GM12878 (cell line): ENCODE results near the gene RAB3GAP1.

Source experiments
- EP300 ChIP-seq, 2 experiments: fragments of 150-350 bp in 1 of 2; IDR thresholded peaks; 2 replicates each; pipeline ENCODE4 v1.6.1; 2011 to 2012; ENCODE audit warnings: low read depth in 2 of 2, low read length in 2 of 2, borderline replicate concordance in 1 of 2, improper control_type of control experiment in 1 of 2, inconsistent platforms in 1 of 2; ENCODE audit not compliant: control insufficient read depth in 1 of 2
- EZH2 ChIP-seq: IDR thresholded peaks from 2 replicates; pipeline ENCODE4 v1.6.1; 2012; ENCODE audit warnings: low read depth, mild to moderate bottlenecking, control low read depth, inconsistent platforms, low read length, borderline replicate concordance; ENCODE audit not compliant: control insufficient read depth
- MAX ChIP-seq: IDR thresholded peaks from 2 replicates; pipeline ENCODE4 v1.6.1; 2012; ENCODE audit warnings: low read depth, low read length, improper control_type of control experiment
- MXI1 ChIP-seq: fragments of 150-350 bp; IDR thresholded peaks from 2 replicates; pipeline ENCODE4 v1.6.1; 2011; ENCODE audit warnings: low read depth, mild to moderate bottlenecking, inconsistent platforms, low read length, improper control_type of control experiment
- NRF1 ChIP-seq: conservative IDR thresholded peaks from 2 replicates; pipeline ENCODE4 v1.6.1; 2011; ENCODE audit warnings: mild to moderate bottlenecking, low read depth, low read length, improper control_type of control experiment
- PBX3 ChIP-seq: IDR thresholded peaks from 2 replicates; pipeline ENCODE4 v1.6.1; 2011; ENCODE audit warnings: mild to moderate bottlenecking, low read depth, low read length, moderate library complexity; ENCODE audit not compliant: insufficient replicate concordance
- POLR2A ChIP-seq: IDR thresholded peaks from 2 replicates; pipeline ENCODE4 v1.6.1; 2011; ENCODE audit warnings: low read depth, mild to moderate bottlenecking, low read length
- POLR2AphosphoS5 ChIP-seq: IDR thresholded peaks from 2 replicates; pipeline ENCODE4 v1.6.1; 2011; ENCODE audit warnings: mild to moderate bottlenecking, low read length, inconsistent platforms
- RAD21 ChIP-seq: IDR thresholded peaks from 2 replicates; pipeline ENCODE4 v1.6.1; 2011; ENCODE audit warnings: mild to moderate bottlenecking, low read depth, low read length, moderate library complexity; ENCODE audit not compliant: insufficient read depth
- SMC3 ChIP-seq: IDR thresholded peaks from 2 replicates; pipeline ENCODE4 v1.6.1; 2011; ENCODE audit warnings: low read length, improper control_type of control experiment, borderline replicate concordance
- YY1 ChIP-seq: IDR thresholded peaks from 2 replicates; pipeline ENCODE4 v1.6.1; 2011; ENCODE audit warnings: low read depth, mild to moderate bottlenecking, low read length
- ZNF207 ChIP-seq: fragments of 450-650 bp; IDR thresholded peaks from 2 replicates; pipeline ENCODE4 v1.6.1; 2014; ENCODE audit warnings: antibody characterized with exemption, mild to moderate bottlenecking, borderline replicate concordance
- ZNF274 ChIP-seq: IDR thresholded peaks from one replicate; pipeline ENCODE4 v1.8.0; 2011; ENCODE audit not compliant: insufficient read length, insufficient read depth
- TF ChIP-seq, protein P1 (sequence below), 3 experiments: IDR thresholded peaks in 2 of 3; conservative IDR thresholded peaks in 1 of 3; 2 replicates each; pipeline ENCODE4 v1.5.1; 2011; ENCODE audit warnings: low read depth in 3 of 3, low read length in 3 of 3, mild to moderate bottlenecking in 3 of 3, control low read depth in 2 of 3, moderate library complexity in 2 of 3, inconsistent platforms in 1 of 3, mixed read lengths in 1 of 3; ENCODE audit not compliant: control insufficient read depth in 2 of 3, insufficient read depth in 1 of 3; ENCODE audit errors: extremely low read depth in 1 of 3

DNA sequence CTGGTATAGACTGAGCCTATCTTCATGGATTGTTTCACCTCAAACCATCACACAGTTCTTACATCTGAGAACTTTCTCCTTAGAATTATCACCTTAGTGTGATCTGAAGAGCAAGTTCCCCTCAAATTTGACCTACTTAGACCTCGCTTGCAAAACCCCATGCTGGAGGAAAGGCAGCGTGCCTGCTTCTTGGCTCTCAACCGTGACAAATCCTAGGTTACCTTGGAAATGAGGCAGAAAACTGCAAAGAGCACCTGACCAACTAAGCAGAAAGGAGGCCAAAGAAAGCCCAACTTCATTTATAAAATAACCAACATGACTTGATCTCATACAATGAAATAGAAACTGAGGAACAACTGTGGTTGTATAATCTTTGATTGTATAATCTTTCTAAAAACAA is 146.4 kb downstream of the RAB3GAP1 start:
- TF ChIP-seq SMC3 (no peak), YY1 (no peak), POLR2A (no peak), ZNF274 (no peak), PBX3 (no peak), RAD21 (no peak), NRF1 (no peak), EZH2 (no peak), ZNF207 (no peak), EP300 (IDR thresholded peaks at IDR 0.05; ENCODE audit: borderline replicate concordance in 1 of 2, control insufficient read depth in 1 of 2, low read depth in 2 of 2, low read length in 2 of 2) (no peak), POLR2AphosphoS5 (no peak), MXI1 (no peak), MAX (no peak)
- TF ChIP-seq, protein P1, sequence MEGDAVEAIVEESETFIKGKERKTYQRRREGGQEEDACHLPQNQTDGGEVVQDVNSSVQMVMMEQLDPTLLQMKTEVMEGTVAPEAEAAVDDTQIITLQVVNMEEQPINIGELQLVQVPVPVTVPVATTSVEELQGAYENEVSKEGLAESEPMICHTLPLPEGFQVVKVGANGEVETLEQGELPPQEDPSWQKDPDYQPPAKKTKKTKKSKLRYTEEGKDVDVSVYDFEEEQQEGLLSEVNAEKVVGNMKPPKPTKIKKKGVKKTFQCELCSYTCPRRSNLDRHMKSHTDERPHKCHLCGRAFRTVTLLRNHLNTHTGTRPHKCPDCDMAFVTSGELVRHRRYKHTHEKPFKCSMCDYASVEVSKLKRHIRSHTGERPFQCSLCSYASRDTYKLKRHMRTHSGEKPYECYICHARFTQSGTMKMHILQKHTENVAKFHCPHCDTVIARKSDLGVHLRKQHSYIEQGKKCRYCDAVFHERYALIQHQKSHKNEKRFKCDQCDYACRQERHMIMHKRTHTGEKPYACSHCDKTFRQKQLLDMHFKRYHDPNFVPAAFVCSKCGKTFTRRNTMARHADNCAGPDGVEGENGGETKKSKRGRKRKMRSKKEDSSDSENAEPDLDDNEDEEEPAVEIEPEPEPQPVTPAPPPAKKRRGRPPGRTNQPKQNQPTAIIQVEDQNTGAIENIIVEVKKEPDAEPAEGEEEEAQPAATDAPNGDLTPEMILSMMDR (IDR thresholded peaks at IDR 0.05 in 2 of 3, conservative IDR thresholded peaks at IDR 0.05 in 1 of 3; ENCODE audit: control insufficient read depth in 2 of 3, extremely low read depth in 1 of 3, insufficient read depth in 1 of 3, low read depth in 3 of 3, low read length in 3 of 3) = no peak
